Gastrocnemius medialis (tissue), 4 donors: ENCODE results near the gene OR7C1.
"Not testable (repeated sequence)": the region's sequence is repeated elsewhere in the genome, so short reads cannot be mapped to it uniquely, and the experiment has no call there.

Experiments
- CTCF ChIP-seq, 5 experiments: fragments of 450-650 bp in 3 of 5; fragments of 200-600 bp in 2 of 5; sonication (generic) in 2 of 5; IDR thresholded peaks in 4 of 5; conservative IDR thresholded peaks in 1 of 5; 1 replicate in 4 of 5; 2 replicates in 1 of 5; pipeline ENCODE4 v1.5.1; 2016 to 2019; ENCODE audit warnings: antibody characterized with exemption in 5 of 5, mild to moderate bottlenecking in 3 of 5, moderate library complexity in 3 of 5
- POLR2A ChIP-seq, 2 donors: fragments of 450-650 bp; IDR thresholded peaks; one replicate each; pipeline ENCODE4 v1.6.1; 2017; ENCODE audit warnings: antibody characterized with exemption in 2 of 2, mild to moderate bottlenecking in 2 of 2, moderate library complexity in 2 of 2

- not testable (repeated sequence) for TF ChIP-seq POLR2A (IDR thresholded peaks at IDR 0.05); CTCF (IDR thresholded peaks at IDR 0.05 in 4 of 5, conservative IDR thresholded peaks at IDR 0.05 in 1 of 5)
These were observed 54.3 kb downstream of the OR7C1 start for GRCh38 chr19:14780622-14781225.
